Activated naive CD4-positive, alpha-beta T cell treated with anti-CD3 and anti-CD28 coated beads, Interleukin-2, amount 50 U/mL, for 16 hours (primary cell): ENCODE data around the gene PLTP.
A peak's percentile ranks its signal among the peaks of the same experiment; 100 is the strongest.
"Not testable (repeated sequence)": the region's sequence is repeated elsewhere in the genome, so short reads cannot be mapped to it uniquely, and the experiment has no call there.

ENCODE experiments used
- DNase-seq: peaks from one replicate; pipeline ENCODE4 v3.0.0-alpha.2; 2020

The PLTP gene

GRCh38 chr20:45919542-45920399 lies 7.8 kb upstream of the PLTP start:
- DNase-seq: no peak

- DNase-seq: no peak
Measured at GRCh38 chr20:45918779-45919537, 7.0 kb upstream of the PLTP start.

- no peak for DNase-seq
Measured at GRCh38 chr20:45918182-45918737, 6.3 kb upstream of the PLTP start.

- no peak for DNase-seq
Measured at GRCh38 chr20:45917790-45918141, 5.8 kb upstream of the PLTP start.

- DNase-seq: no peak
Measured at GRCh38 chr20:45913116-45913515, 1.2 kb upstream of the PLTP start.

- no peak for DNase-seq
Measured at GRCh38 chr20:45912344-45912682, 358 bp upstream of the PLTP start.

- DNase-seq: peak; percentile 89
Measured at GRCh38 chr20:45910670-45911485, 1.1 kb downstream of the PLTP start.

- no peak for DNase-seq
Measured at GRCh38 chr20:45909817-45910669, 1.9 kb downstream of the PLTP start.

- DNase-seq: no peak
Measured at GRCh38 chr20:45909336-45909808, 2.6 kb downstream of the PLTP start.

- no peak for DNase-seq
Measured at GRCh38 chr20:45908084-45908483, 3.9 kb downstream of the PLTP start.

GRCh38 chr20:45907219-45907948 lies 4.6 kb downstream of the PLTP start:
- no peak for DNase-seq

- no peak for DNase-seq
Measured at GRCh38 chr20:45905505-45906079, 6.4 kb downstream of the PLTP start.

- DNase-seq: no peak
Measured at GRCh38 chr20:45904583-45905504, 7.1 kb downstream of the PLTP start.

GRCh38 chr20:45902199-45902701 lies 9.7 kb downstream of the PLTP start:
- no peak for DNase-seq

GRCh38 chr20:45901332-45901731 lies 10.6 kb downstream of the PLTP start:
- not testable (repeated sequence) for DNase-seq

GRCh38 chr20:45899046-45899835 lies 12.7 kb downstream of the PLTP start:
- DNase-seq: no peak

GRCh38 chr20:45898285-45898684 lies 13.7 kb downstream of the PLTP start:
- no peak for DNase-seq

- DNase-seq: no peak
Measured at GRCh38 chr20:45897692-45898091, 14.3 kb downstream of the PLTP start.

- no peak for DNase-seq
Measured at GRCh38 chr20:45897289-45897688, 14.7 kb downstream of the PLTP start.
